Measurements from ENCODE around the gene SLC48A1. TPM values are rescaled to one million over a fixed set of nuclear protein-coding genes. Genes with fewer than 3 reads are reported as not detected.

SLC48A1 gene
- polyA plus RNA-seq, 3 donors = 9.4 to 19.6 (median 15.8) TPM

DNA sequence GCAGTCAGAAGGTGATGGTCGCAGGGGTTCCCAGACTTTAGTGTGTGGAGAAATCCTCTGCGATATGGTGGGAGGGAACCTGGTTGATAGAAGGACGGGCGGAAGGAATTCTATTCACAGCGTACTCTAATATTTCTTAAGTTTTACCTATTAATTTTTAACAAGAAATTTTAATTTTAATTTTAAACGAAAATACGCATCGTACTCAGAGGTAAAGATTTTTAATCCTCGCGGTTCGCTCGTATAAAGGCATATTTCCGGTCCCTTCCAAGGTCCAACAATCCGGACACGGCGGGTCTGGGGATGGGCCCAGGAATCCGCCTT lies 338 bp upstream of the SLC48A1 start:
- Mint-ChIP-seq H3K4me3 (peak overlapping the region; percentile 69 to 79), H3K4me1 (peaks cover 47% of the 10 kb centered on the region), H3K27me3 (ENCODE audit: low read depth in 3 of 3) (peaks cover 2 to 13% (median 2%) of the 10 kb centered on the region in 3 donors), H3K27ac (peak overlapping the region in 4 of 7 donors; percentile 46 to 82 (median 54)), H3K36me3 (peaks cover 0 to 2% of the 10 kb centered on the region in 2 donors), H3K9me3 (peaks cover 0 to 5% (median 0%) of the 10 kb centered on the region in 7 donors)
- H3K36me3 ChIP-seq (replicated peaks in 1 of 2; ENCODE audit: control insufficient read depth in 1 of 2, insufficient read depth in 2 of 2, low read length in 2 of 2) = no peaks in the 10 kb centered on the region
- peaks cover 31% of the 10 kb centered on the region for H4K20me1 ChIP-seq (ENCODE audit: insufficient read depth, low read length)
- 0% methylated on average over 12 of the region's 17 CpGs for WGBS (ENCODE audit: insufficient coverage)
- peak overlapping the region; percentile 83 for H2AFZ ChIP-seq (ENCODE audit: insufficient read depth, low read depth, low read length, poor library complexity, severe bottlenecking)
- H3K4me2 ChIP-seq (replicated peaks; ENCODE audit: extremely low read depth, low read length, poor library complexity, severe bottlenecking) = peak overlapping the region; percentile 86
- H3K4me1 ChIP-seq (ENCODE audit: control insufficient read depth in 1 of 2, insufficient read depth in 2 of 2, low read length in 2 of 2) = peaks cover 55 to 58% of the 10 kb centered on the region in 2 donors
- no peak overlapping the region for H3K27ac ChIP-seq (ENCODE audit: low read depth in 1 of 2, low read length in 2 of 2)
- H3K27me3 ChIP-seq (ENCODE audit: control insufficient read depth in 2 of 2, insufficient read depth in 2 of 2, low read length in 2 of 2) = no peaks in the 10 kb centered on the region
- intact Hi-C loops (cut with micrococcal nuclease) = no loop called here
- TF ChIP-seq, protein P1, sequence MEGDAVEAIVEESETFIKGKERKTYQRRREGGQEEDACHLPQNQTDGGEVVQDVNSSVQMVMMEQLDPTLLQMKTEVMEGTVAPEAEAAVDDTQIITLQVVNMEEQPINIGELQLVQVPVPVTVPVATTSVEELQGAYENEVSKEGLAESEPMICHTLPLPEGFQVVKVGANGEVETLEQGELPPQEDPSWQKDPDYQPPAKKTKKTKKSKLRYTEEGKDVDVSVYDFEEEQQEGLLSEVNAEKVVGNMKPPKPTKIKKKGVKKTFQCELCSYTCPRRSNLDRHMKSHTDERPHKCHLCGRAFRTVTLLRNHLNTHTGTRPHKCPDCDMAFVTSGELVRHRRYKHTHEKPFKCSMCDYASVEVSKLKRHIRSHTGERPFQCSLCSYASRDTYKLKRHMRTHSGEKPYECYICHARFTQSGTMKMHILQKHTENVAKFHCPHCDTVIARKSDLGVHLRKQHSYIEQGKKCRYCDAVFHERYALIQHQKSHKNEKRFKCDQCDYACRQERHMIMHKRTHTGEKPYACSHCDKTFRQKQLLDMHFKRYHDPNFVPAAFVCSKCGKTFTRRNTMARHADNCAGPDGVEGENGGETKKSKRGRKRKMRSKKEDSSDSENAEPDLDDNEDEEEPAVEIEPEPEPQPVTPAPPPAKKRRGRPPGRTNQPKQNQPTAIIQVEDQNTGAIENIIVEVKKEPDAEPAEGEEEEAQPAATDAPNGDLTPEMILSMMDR (IDR thresholded peaks at IDR 0.05) = no peak
- no peaks in the 10 kb centered on the region for H3K9me3 ChIP-seq (replicated peaks in 1 of 2; ENCODE audit: control insufficient read depth in 1 of 2, insufficient read depth in 1 of 2, low read length in 2 of 2)
- H3K9ac ChIP-seq (ENCODE audit: insufficient read depth, low read length, poor library complexity, severe bottlenecking) = no peak overlapping the region
- no peak for DNase-seq
- peak overlapping the region; percentile 33 to 79 (median 39) for H3K4me3 ChIP-seq (replicated peaks in 1 of 3; ENCODE audit: low read depth in 2 of 3, low read length in 3 of 3)
- H3K79me2 ChIP-seq (ENCODE audit: insufficient read depth, low read length) = peaks cover 9% of the 10 kb centered on the region

DNA sequence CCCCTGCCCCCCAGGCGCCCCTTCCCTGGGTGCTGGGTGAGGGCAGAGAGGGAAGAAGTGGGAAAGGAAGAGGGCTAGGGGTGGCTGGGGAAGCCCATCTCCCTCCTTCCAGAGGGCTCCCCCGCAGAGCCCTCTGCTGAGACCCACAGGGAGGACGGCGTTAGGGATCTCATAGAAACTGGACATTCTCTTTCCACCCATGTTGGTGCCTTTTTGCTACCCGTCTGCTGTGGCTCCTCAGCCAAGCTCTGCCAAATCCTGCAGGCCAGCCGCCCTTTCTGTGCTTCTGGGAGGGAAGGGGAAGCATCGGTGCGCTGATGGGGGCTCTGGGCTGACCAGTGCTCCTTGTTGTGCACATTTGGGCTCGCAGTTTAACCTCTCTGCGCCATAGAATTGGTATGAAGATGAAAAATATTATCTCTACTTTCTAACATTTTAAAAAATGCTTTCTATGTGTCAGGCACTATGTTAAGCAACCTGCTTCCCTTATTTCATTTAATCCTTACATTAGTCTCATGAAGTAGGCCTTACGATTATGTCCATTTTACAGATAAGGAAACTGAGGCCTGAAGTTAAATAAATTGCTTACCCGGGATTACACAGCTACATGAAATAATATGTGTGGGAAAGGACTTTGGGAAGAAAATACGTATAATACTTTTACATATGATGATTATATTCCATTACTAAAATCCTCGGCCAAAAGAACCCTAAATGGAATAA lies 981 bp downstream of the SLC48A1 start:
- Histone ChIP-seq H3K27me3 (ENCODE audit: control insufficient read depth in 2 of 2, insufficient read depth in 2 of 2, low read length in 2 of 2) (no peaks in the 10 kb centered on the region), H3K4me1 (ENCODE audit: control insufficient read depth in 1 of 2, insufficient read depth in 2 of 2, low read length in 2 of 2) (peaks cover 62 to 66% of the 10 kb centered on the region in 2 donors), H3K4me3 (replicated peaks in 1 of 3; ENCODE audit: low read depth in 2 of 3, low read length in 3 of 3) (peak overlapping the region; percentile 41 to 79 (median 61)), H2AFZ (ENCODE audit: insufficient read depth, low read depth, low read length, poor library complexity, severe bottlenecking) (peak overlapping the region; percentile 83), H3K36me3 (replicated peaks in 1 of 2; ENCODE audit: control insufficient read depth in 1 of 2, insufficient read depth in 2 of 2, low read length in 2 of 2) (no peaks in the 10 kb centered on the region), H4K20me1 (ENCODE audit: insufficient read depth, low read length) (peaks cover 44% of the 10 kb centered on the region), H3K4me2 (replicated peaks; ENCODE audit: extremely low read depth, low read length, poor library complexity, severe bottlenecking) (peak overlapping the region; percentile 86), H3K79me2 (ENCODE audit: insufficient read depth, low read length) (peaks cover 9% of the 10 kb centered on the region), H3K9ac (ENCODE audit: insufficient read depth, low read length, poor library complexity, severe bottlenecking) (peak overlapping the region; percentile 72), H3K9me3 (replicated peaks in 1 of 2; ENCODE audit: control insufficient read depth in 1 of 2, insufficient read depth in 1 of 2, low read length in 2 of 2) (no peaks in the 10 kb centered on the region), H3K27ac (ENCODE audit: low read depth in 1 of 2, low read length in 2 of 2) (no peak overlapping the region)
- H3K36me3 Mint-ChIP-seq = peaks cover 0 to 2% of the 10 kb centered on the region in 2 donors
- peak overlapping the region in 6 of 7 donors; percentile 45 to 75 (median 59) for H3K27ac Mint-ChIP-seq
- TF ChIP-seq, protein P1 (IDR thresholded peaks at IDR 0.05) = no peak
- WGBS (ENCODE audit: insufficient coverage) = 15% methylated on average over 3 of the region's 14 CpGs
- H3K9me3 Mint-ChIP-seq = peaks cover 0 to 6% (median 0%) of the 10 kb centered on the region in 7 donors
- peak overlapping the region; percentile 88 to 96 for H3K4me3 Mint-ChIP-seq
- peaks cover 54% of the 10 kb centered on the region for H3K4me1 Mint-ChIP-seq
- peaks cover 2 to 13% (median 2%) of the 10 kb centered on the region in 3 donors for H3K27me3 Mint-ChIP-seq (ENCODE audit: low read depth in 3 of 3)
- no peak for DNase-seq
- intact Hi-C loops (cut with micrococcal nuclease) = no loop called here

Data from CD14-positive monocyte (primary cell).